Colonic mucosa (tissue), 4 donors: ENCODE data around the gene LRATD1. TPM values are rescaled to one million over a fixed set of nuclear protein-coding genes. Genes with fewer than 3 reads are reported as not detected.

Experiments
- DNase-seq: peaks from one replicate; pipeline ENCODE4 v3.0.0-alpha.2; 2020
- H3K27ac ChIP-seq: fragments of 200-600 bp; one replicate; pipeline ENCODE4 v1.8.0; 2021
- H3K27me3 ChIP-seq: fragments of 200-600 bp; one replicate; pipeline ENCODE4 v1.8.0; 2021
- H3K36me3 ChIP-seq: fragments of 200-600 bp; one replicate; pipeline ENCODE4 v1.8.0; 2021
- H3K4me1 ChIP-seq: fragments of 200-600 bp; one replicate; pipeline ENCODE4 v1.8.0; 2021; ENCODE audit warnings: mild to moderate bottlenecking
- H3K4me3 ChIP-seq: fragments of 200-600 bp; one replicate; pipeline ENCODE4 v1.8.0; 2021
- H3K9ac ChIP-seq, 2 donors: one replicate each; pipeline ENCODE4 v1.7.0; 2013; ENCODE audit warnings: control low read depth in 2 of 2, low read depth in 2 of 2, low read length in 2 of 2
- H3K9me3 ChIP-seq: fragments of 200-600 bp; one replicate; pipeline ENCODE4 v1.8.0; 2021
- CTCF ChIP-seq: fragments of 200-600 bp; IDR thresholded peaks from one replicate; pipeline ENCODE4 v1.8.0; 2022; ENCODE audit warnings: antibody characterized with exemption, mild to moderate bottlenecking
- intact Hi-C: fragments of 100-400 bp; cut with DNase I; formaldehyde crosslinking; loops from one replicate; pipeline ENCODE4 v1.14.1; 2022
- total RNA-seq, 2 donors: library from RNA; stranded (reverse); fragmentation: NEBNext Ultra II Directional in 1 of 2; extraction: Animal tissue kit (Norgen Biotek cat#: 25700) in 1 of 2; gene quantifications; one replicate each; pipeline ENCODE4 v1.2.1, GENCODE V29; 2021
- donor health status: healthy.
- donor health status: DM: no; HTN: no; CAD: no.
- donor health status: DM: no; HTN: no; CAD: no.

The LRATD1 gene
- total RNA-seq, 2 donors from 2014 or later: 200 to 227 TPM

GRCh38 chr2:14661163-14661562 lies 28.6 kb downstream of the LRATD1 start:
- Histone ChIP-seq H3K36me3 (no peaks in the 10 kb centered on the region), H3K4me1 (no peaks in the 10 kb centered on the region), H3K9ac (no peak overlapping the region), H3K27me3 (no peaks in the 10 kb centered on the region), H3K4me3 (no peak overlapping the region), H3K27ac (no peak overlapping the region), H3K9me3 (no peaks in the 10 kb centered on the region)
- TF ChIP-seq CTCF: no peak
- intact Hi-C loops: no loop called here
- no peak for DNase-seq

- no peak for DNase-seq
- H3K27me3 ChIP-seq: no peaks in the 10 kb centered on the region
- no peaks in the 10 kb centered on the region for H3K36me3 ChIP-seq
- intact Hi-C loops: no loop called here
- no peaks in the 10 kb centered on the region for H3K9me3 ChIP-seq
- no peaks in the 10 kb centered on the region for H3K4me1 ChIP-seq
- no peak overlapping the region for H3K4me3 ChIP-seq
- no peak for TF ChIP-seq CTCF
- H3K9ac ChIP-seq: no peak overlapping the region
- no peak overlapping the region for H3K27ac ChIP-seq
These were observed 40.9 kb downstream of the LRATD1 start for GRCh38 chr2:14673351-14673875.

GRCh38 chr2:14675489-14675888 lies 43.0 kb downstream of the LRATD1 start:
- intact Hi-C loops: no loop called here
- DNase-seq: no peak
- H3K27ac ChIP-seq: no peak overlapping the region

GRCh38 chr2:14676371-14676770 lies 43.9 kb downstream of the LRATD1 start:
- H3K36me3 ChIP-seq: no peaks in the 10 kb centered on the region
- H3K9me3 ChIP-seq: no peaks in the 10 kb centered on the region
- H3K4me1 ChIP-seq: no peaks in the 10 kb centered on the region
- no peak for DNase-seq
- intact Hi-C loops: no loop called here
- H3K4me3 ChIP-seq: no peak overlapping the region
- no peak overlapping the region for H3K9ac ChIP-seq
- H3K27me3 ChIP-seq: no peaks in the 10 kb centered on the region
- TF ChIP-seq CTCF: no peak
- no peak overlapping the region for H3K27ac ChIP-seq

More at GRCh38 chr2:14675489-14675888, 43.0 kb downstream of the LRATD1 start:
- H3K4me1 ChIP-seq: no peaks in the 10 kb centered on the region
- no peaks in the 10 kb centered on the region for H3K9me3 ChIP-seq
- TF ChIP-seq CTCF: no peak
- H3K36me3 ChIP-seq: no peaks in the 10 kb centered on the region
- no peak overlapping the region for H3K9ac ChIP-seq
- no peak overlapping the region for H3K4me3 ChIP-seq
- no peaks in the 10 kb centered on the region for H3K27me3 ChIP-seq

GRCh38 chr2:14677039-14677438 lies 44.5 kb downstream of the LRATD1 start:
- Histone ChIP-seq H3K36me3 (no peaks in the 10 kb centered on the region), H3K9ac (no peak overlapping the region), H3K4me1 (no peaks in the 10 kb centered on the region), H3K27ac (no peak overlapping the region), H3K9me3 (no peaks in the 10 kb centered on the region), H3K27me3 (no peaks in the 10 kb centered on the region), H3K4me3 (no peak overlapping the region)
- no peak for DNase-seq
- intact Hi-C loops: no loop called here
- no peak for TF ChIP-seq CTCF
